GM12878 (cell line): ENCODE results near the gene SPATA3. TPM values are rescaled to one million over a fixed set of nuclear protein-coding genes. Genes with fewer than 3 reads are reported as not detected.

Experiments
- BACH1 ChIP-seq: fragments of 450-650 bp; IDR thresholded peaks from 2 replicates; pipeline ENCODE4 v1.6.1; 2017; ENCODE audit warnings: mild to moderate bottlenecking, borderline replicate concordance
- CEBPB ChIP-seq, 2 experiments: fragments of 150-350 bp in 1 of 2; IDR thresholded peaks; 2 replicates each; pipeline ENCODE4 v1.6.1; 2012 to 2014; ENCODE audit warnings: low read depth in 2 of 2, low read length in 2 of 2, borderline replicate concordance in 1 of 2, inconsistent platforms in 1 of 2
- CHD4 ChIP-seq: fragments of 200-600 bp; sonication (generic); IDR thresholded peaks from 2 replicates; pipeline ENCODE4 v1.6.1; 2016; ENCODE audit warnings: mild to moderate bottlenecking
- E2F4 ChIP-seq: IDR thresholded peaks from 2 replicates; pipeline ENCODE4 v1.6.1; 2012; ENCODE audit warnings: low read depth, low read length, improper control_type of control experiment
- ESRRA ChIP-seq: IDR thresholded peaks from 2 replicates; pipeline ENCODE4 v1.6.1; 2012; ENCODE audit warnings: mild to moderate bottlenecking, low read length, improper control_type of control experiment
- JUND ChIP-seq: IDR thresholded peaks from 2 replicates; pipeline ENCODE4 v1.6.1; 2012; ENCODE audit warnings: low read depth, mild to moderate bottlenecking, low read length, improper control_type of control experiment, moderate library complexity
- MEF2B ChIP-seq: fragments of 450-650 bp; IDR thresholded peaks from 2 replicates; pipeline ENCODE4 v1.6.1; 2018; ENCODE audit warnings: mild to moderate bottlenecking, moderate library complexity; ENCODE audit not compliant: partially characterized antibody, poor library complexity, severe bottlenecking
- NBN ChIP-seq: fragments of 450-650 bp; IDR thresholded peaks from 2 replicates; pipeline ENCODE4 v1.6.1; 2016
- NR2C2 ChIP-seq: IDR thresholded peaks from 2 replicates; pipeline ENCODE4 v1.6.1; 2011; ENCODE audit warnings: borderline replicate concordance, low read depth; ENCODE audit not compliant: control insufficient read depth, insufficient read length
- POLR2AphosphoS5 ChIP-seq: IDR thresholded peaks from 2 replicates; pipeline ENCODE4 v1.6.1; 2011; ENCODE audit warnings: mild to moderate bottlenecking, low read length, inconsistent platforms
- PRDM15 ChIP-seq: fragments of 450-650 bp; formaldehyde crosslinking; IDR thresholded peaks from 2 replicates; pipeline ENCODE4 v1.4.0; 2020; ENCODE audit warnings: mild to moderate bottlenecking, moderate library complexity
- RCOR1 ChIP-seq: conservative IDR thresholded peaks from 2 replicates; pipeline ENCODE4 v1.6.1; 2012; ENCODE audit warnings: low read depth, low read length, improper control_type of control experiment
- RELA ChIP-seq: fragments of 450-650 bp; IDR thresholded peaks from 2 replicates; pipeline ENCODE4 v1.8.0; 2014; ENCODE audit warnings: borderline replicate concordance; ENCODE audit not compliant: partially characterized antibody
- SMARCA5 ChIP-seq: fragments of 450-650 bp; IDR thresholded peaks from 2 replicates; pipeline ENCODE4 v1.6.1; 2017; ENCODE audit warnings: mild to moderate bottlenecking
- SP1 ChIP-seq: IDR thresholded peaks from one replicate; pipeline ENCODE4 v1.6.1; 2011; ENCODE audit warnings: low read depth, low read length
- SPI1 ChIP-seq: IDR thresholded peaks from 2 replicates; pipeline ENCODE4 v1.6.1; 2011; ENCODE audit warnings: low read depth, mild to moderate bottlenecking, low read length, moderate library complexity, borderline replicate concordance; ENCODE audit not compliant: insufficient read depth
- STAT3 ChIP-seq: IDR thresholded peaks from 2 replicates; pipeline ENCODE4 v1.6.1; 2011; ENCODE audit warnings: low read depth, low read length, improper control_type of control experiment
- ZBED1 ChIP-seq: IDR thresholded peaks from 2 replicates; pipeline ENCODE4 v1.6.1; 2016; ENCODE audit warnings: borderline replicate concordance
- ZNF217 ChIP-seq: fragments of 450-650 bp; IDR thresholded peaks from 2 replicates; pipeline ENCODE4 v1.6.1; 2017; ENCODE audit warnings: antibody characterized with exemption, mild to moderate bottlenecking
- ZNF592 ChIP-seq: fragments of 450-650 bp; IDR thresholded peaks from 2 replicates; pipeline ENCODE4 v1.6.1; 2017; ENCODE audit warnings: mild to moderate bottlenecking, moderate library complexity
- polyA plus RNA-seq, 11 experiments: library from polyadenylated mRNA; depleted of rRNA in 4 of 11; unstranded in 6 of 11; stranded (reverse) in 5 of 11; fragments of >200 nt; fragmentation: Nextera tagmentation in 4 of 11; fragmentation: Illumina TruSeq in 1 of 11; extraction: Ambion mirVana in 4 of 11; extraction: Trizol in 1 of 11; gene quantifications; 1 replicate in 1 of 11; 2 replicates in 10 of 11; pipeline versions ENCODE4 v1.2.1 to v1.2.3, GENCODE V29; 2011 to 2016; ENCODE audit warnings: inconsistent platforms in 2 of 11, missing spikeins in 2 of 11, low read depth in 1 of 11
- total RNA-seq, 4 experiments: library from RNA; depleted of rRNA in 3 of 4; stranded (reverse); fragments of >200 nt in 3 of 4; fragmentation: Illumina TruSeq in 1 of 4; extraction: Trizol in 1 of 4; gene quantifications; 2 replicates each; pipeline versions ENCODE4 v1.2.1 to v1.2.3, GENCODE V29; 2013 to 2021

SPATA3 gene
- total and polyA plus RNA-seq, 10 of the 15 experiments (the other 5 are each of a cell fraction or from before 2014, with no cell fraction given), result not detected

GRCh38 chr2:230987137-230988020 lies 8.5 kb upstream of the SPATA3 start (continued):
- no peak for TF ChIP-seq NR2C2
- TF ChIP-seq RELA, result peak; percentile 28
- no peak for TF ChIP-seq ZNF217
- peak; percentile 72 for TF ChIP-seq POLR2AphosphoS5
- TF ChIP-seq ESRRA, result no peak
- no peak for TF ChIP-seq CHD4
- TF ChIP-seq ZBED1, result 0 out of 2 replicates have a peak, but pooled peaks have one; percentile 8
- TF ChIP-seq PRDM15 (CRISPR knock-in tag), result no peak
- TF ChIP-seq NBN, result peak; percentile 74; the same call in 1 of the 2 replicates
- no peak for TF ChIP-seq STAT3
- no peak for TF ChIP-seq CEBPB (IDR thresholded peaks at IDR 0.05; ENCODE audit: borderline replicate concordance in 1 of 2, low read depth in 2 of 2, low read length in 2 of 2)
- no peak for TF ChIP-seq RCOR1
- peak; percentile 17 for TF ChIP-seq SP1
- no peak for TF ChIP-seq BACH1
- TF ChIP-seq MEF2B, result no peak
- peak; percentile 89 for TF ChIP-seq SMARCA5
- peak; percentile 65; the same call in 1 of the 2 replicates for TF ChIP-seq ZNF592
- TF ChIP-seq SPI1, result peak; percentile 14; the same call in 1 of the 2 replicates
- no peak for TF ChIP-seq E2F4
- TF ChIP-seq JUND, result 0 out of 2 replicates have a peak, but pooled peaks have one; percentile 10
